ENCODE measurements around the gene AMFR. TPM values are rescaled to one million over a fixed set of nuclear protein-coding genes. Genes with fewer than 3 reads are reported as not detected.
A peak's percentile ranks its signal among the peaks of the same experiment; 100 is the strongest.
"Not testable (repeated sequence)": the region's sequence is repeated elsewhere in the genome, so short reads cannot be mapped to it uniquely, and the experiment has no call there.

The AMFR gene
- total and polyA plus RNA-seq, 4 donors, result 122 to 239 (median 129) TPM

- Histone ChIP-seq H3K27ac (ENCODE audit: low read depth, low read length) (no peak overlapping the region), H3K36me3 (ENCODE audit: control insufficient read depth, insufficient read depth, low read length) (peaks cover 24% of the 10 kb centered on the region)
- 78% methylated on average over 5 of the region's 5 CpGs for WGBS (ENCODE audit: insufficient coverage)
Measured at GRCh38 chr16:56400458-56400857, 24.9 kb downstream of the AMFR start.

GRCh38 chr16:56399486-56399885, 25.9 kb downstream of the AMFR start:
- Histone ChIP-seq H3K36me3 (ENCODE audit: control insufficient read depth, insufficient read depth, low read length) (peaks cover 22% of the 10 kb centered on the region), H3K4me3 (ENCODE audit: low read depth, low read length) (no peak overlapping the region), H3K9me3 (ENCODE audit: control insufficient read depth, insufficient read depth, low read length) (no peaks in the 10 kb centered on the region), H3K27me3 (ENCODE audit: control insufficient read depth, insufficient read depth, low read length) (no peaks in the 10 kb centered on the region), H3K4me1 (ENCODE audit: control insufficient read depth, insufficient read depth, low read length) (no peaks in the 10 kb centered on the region), H3K27ac (ENCODE audit: low read depth, low read length) (no peak overlapping the region)
- no CpG with 5 or more reads among the region's 2 CpGs for WGBS (ENCODE audit: insufficient coverage)
- peak in 2 of 6 donors; percentile 12 to 19 for DNase-seq (ENCODE audit: low read depth in 4 of 6, low spot score in 6 of 6)

More at GRCh38 chr16:56400458-56400857, 24.9 kb downstream of the AMFR start:
- no peak overlapping the region for H3K4me3 ChIP-seq (ENCODE audit: low read depth, low read length)
- no peak for DNase-seq (ENCODE audit: low read depth in 4 of 6, low spot score in 6 of 6)
- H3K9me3 ChIP-seq (ENCODE audit: control insufficient read depth, insufficient read depth, low read length), result no peaks in the 10 kb centered on the region
- H3K4me1 ChIP-seq (ENCODE audit: control insufficient read depth, insufficient read depth, low read length), result no peaks in the 10 kb centered on the region
- H3K27me3 ChIP-seq (ENCODE audit: control insufficient read depth, insufficient read depth, low read length), result no peaks in the 10 kb centered on the region

DNA sequence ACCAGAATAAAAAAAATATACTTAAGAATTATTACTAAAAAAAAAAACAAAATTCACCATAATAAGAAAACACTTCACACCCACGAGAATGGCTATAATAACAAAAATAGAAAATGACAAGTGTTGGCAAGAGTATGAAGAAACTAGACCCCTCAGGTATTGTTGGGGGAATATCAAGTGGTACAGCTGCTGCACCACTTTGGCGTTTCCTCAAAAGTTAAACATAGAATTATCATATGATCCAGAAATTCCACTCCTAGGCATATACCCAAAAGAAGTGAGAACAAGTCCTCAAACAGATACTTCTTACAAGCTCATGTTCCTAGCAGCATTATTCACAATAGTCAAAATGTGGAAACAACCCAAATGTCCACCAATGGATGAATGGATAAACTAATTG, 26.3 kb downstream of the AMFR start:
- peak in 1 of 6 donors; percentile 7 for DNase-seq (ENCODE audit: low read depth in 4 of 6, low spot score in 6 of 6)
- H3K4me1 ChIP-seq (ENCODE audit: control insufficient read depth, insufficient read depth, low read length), result no peaks in the 10 kb centered on the region
- no CpG with 5 or more reads among the region's 2 CpGs for WGBS (ENCODE audit: insufficient coverage)
- no peaks in the 10 kb centered on the region for H3K9me3 ChIP-seq (ENCODE audit: control insufficient read depth, insufficient read depth, low read length)
- H3K4me3 ChIP-seq (ENCODE audit: low read depth, low read length), result no peak overlapping the region
- peaks cover 20% of the 10 kb centered on the region for H3K36me3 ChIP-seq (ENCODE audit: control insufficient read depth, insufficient read depth, low read length)
- H3K27ac ChIP-seq (ENCODE audit: low read depth, low read length), result no peak overlapping the region
- no peaks in the 10 kb centered on the region for H3K27me3 ChIP-seq (ENCODE audit: control insufficient read depth, insufficient read depth, low read length)

GRCh38 chr16:56396724-56397123, 28.6 kb downstream of the AMFR start:
- WGBS (ENCODE audit: insufficient coverage), result no CpG with 5 or more reads among the region's 3 CpGs
- H3K4me3 ChIP-seq (ENCODE audit: low read depth, low read length); H3K9me3 ChIP-seq (ENCODE audit: control insufficient read depth, insufficient read depth, low read length); DNase-seq (ENCODE audit: low read depth in 4 of 6, low spot score in 6 of 6); H3K4me1 ChIP-seq (ENCODE audit: control insufficient read depth, insufficient read depth, low read length); H3K27ac ChIP-seq (ENCODE audit: low read depth, low read length); H3K27me3 ChIP-seq (ENCODE audit: control insufficient read depth, insufficient read depth, low read length): not testable (repeated sequence)
- peaks cover 11% of the 10 kb centered on the region for H3K36me3 ChIP-seq (ENCODE audit: control insufficient read depth, insufficient read depth, low read length)

DNA sequence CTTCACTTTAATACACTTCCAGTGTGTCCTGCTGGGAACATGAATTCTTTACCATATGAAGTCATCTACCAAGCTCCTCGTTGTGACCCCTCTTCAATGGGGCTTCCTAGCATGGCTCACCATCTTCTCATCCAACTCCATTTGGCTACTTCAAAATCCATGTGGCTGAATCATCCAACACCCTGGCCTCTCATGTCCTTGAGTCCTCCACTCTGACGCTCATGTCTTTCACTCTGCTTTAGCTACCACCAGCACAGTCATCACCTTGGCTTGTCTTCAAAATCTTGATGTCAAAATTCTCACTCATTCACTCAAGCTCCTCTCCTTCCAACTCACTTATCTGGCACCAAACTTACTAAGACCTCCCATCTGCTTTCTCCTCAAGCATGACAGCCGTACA, 35.8 kb downstream of the AMFR start:
- Histone ChIP-seq H3K4me1 (ENCODE audit: control insufficient read depth, insufficient read depth, low read length) (no peaks in the 10 kb centered on the region), H3K4me3 (ENCODE audit: low read depth, low read length) (no peak overlapping the region), H3K36me3 (ENCODE audit: control insufficient read depth, insufficient read depth, low read length) (peaks cover 31% of the 10 kb centered on the region), H3K9me3 (ENCODE audit: control insufficient read depth, insufficient read depth, low read length) (no peaks in the 10 kb centered on the region), H3K27ac (ENCODE audit: low read depth, low read length) (no peak overlapping the region), H3K27me3 (ENCODE audit: control insufficient read depth, insufficient read depth, low read length) (no peaks in the 10 kb centered on the region)
- DNase-seq (ENCODE audit: low read depth in 4 of 6, low spot score in 6 of 6), result no peak
- WGBS (ENCODE audit: insufficient coverage), result 97% methylated on average over 3 of the region's 3 CpGs

GRCh38 chr16:56388209-56388608, 37.1 kb downstream of the AMFR start:
- Histone ChIP-seq H3K4me1 (ENCODE audit: control insufficient read depth, insufficient read depth, low read length) (no peaks in the 10 kb centered on the region), H3K9me3 (ENCODE audit: control insufficient read depth, insufficient read depth, low read length) (no peaks in the 10 kb centered on the region), H3K4me3 (ENCODE audit: low read depth, low read length) (no peak overlapping the region), H3K27ac (ENCODE audit: low read depth, low read length) (no peak overlapping the region), H3K27me3 (ENCODE audit: control insufficient read depth, insufficient read depth, low read length) (no peaks in the 10 kb centered on the region), H3K36me3 (ENCODE audit: control insufficient read depth, insufficient read depth, low read length) (peaks cover 44% of the 10 kb centered on the region)
- no peak for DNase-seq (ENCODE audit: low read depth in 4 of 6, low spot score in 6 of 6)

GRCh38 chr16:56387396-56387795, 37.9 kb downstream of the AMFR start:
- Histone ChIP-seq H3K4me1 (ENCODE audit: control insufficient read depth, insufficient read depth, low read length) (no peaks in the 10 kb centered on the region), H3K9me3 (ENCODE audit: control insufficient read depth, insufficient read depth, low read length) (no peaks in the 10 kb centered on the region), H3K4me3 (ENCODE audit: low read depth, low read length) (no peak overlapping the region), H3K36me3 (ENCODE audit: control insufficient read depth, insufficient read depth, low read length) (peaks cover 48% of the 10 kb centered on the region), H3K27ac (ENCODE audit: low read depth, low read length) (no peak overlapping the region), H3K27me3 (ENCODE audit: control insufficient read depth, insufficient read depth, low read length) (no peaks in the 10 kb centered on the region)
- WGBS (ENCODE audit: insufficient coverage), result no CpG with 5 or more reads among the region's 3 CpGs
- no peak for DNase-seq (ENCODE audit: low read depth in 4 of 6, low spot score in 6 of 6)

- Histone ChIP-seq H3K27ac (ENCODE audit: low read depth, low read length) (no peak overlapping the region), H3K4me1 (ENCODE audit: control insufficient read depth, insufficient read depth, low read length) (no peaks in the 10 kb centered on the region), H3K36me3 (ENCODE audit: control insufficient read depth, insufficient read depth, low read length) (peaks cover 41% of the 10 kb centered on the region), H3K9me3 (ENCODE audit: control insufficient read depth, insufficient read depth, low read length) (no peaks in the 10 kb centered on the region), H3K27me3 (ENCODE audit: control insufficient read depth, insufficient read depth, low read length) (no peaks in the 10 kb centered on the region), H3K4me3 (ENCODE audit: low read depth, low read length) (no peak overlapping the region)
- DNase-seq (ENCODE audit: low read depth in 4 of 6, low spot score in 6 of 6), result no peak
- WGBS (ENCODE audit: insufficient coverage), result 96% methylated on average over 2 of the region's 4 CpGs
Measured at GRCh38 chr16:56384074-56384721, 41.1 kb downstream of the AMFR start.

DNA sequence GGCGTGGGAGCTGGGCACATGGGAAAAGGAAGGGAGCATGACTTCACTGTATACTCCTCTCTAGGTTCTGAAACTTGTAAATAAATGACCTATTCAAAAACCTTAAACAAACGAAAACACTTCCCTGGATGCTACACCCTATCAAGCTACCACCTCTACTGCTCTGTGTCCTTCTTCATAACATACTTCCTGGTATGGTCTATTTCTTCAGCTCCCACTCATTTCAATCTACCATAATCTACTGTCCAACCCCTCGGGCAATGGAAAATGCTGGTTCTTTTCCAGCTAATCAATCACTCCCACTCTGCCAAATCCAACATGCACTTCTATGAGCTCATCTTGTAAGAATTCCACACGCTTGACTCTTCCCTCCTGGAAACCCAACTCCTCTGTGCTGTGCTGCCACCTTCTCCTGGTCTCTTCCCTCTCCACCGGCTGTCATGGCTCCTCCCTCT, 42.4 kb downstream of the AMFR start:
- no peaks in the 10 kb centered on the region for H3K4me1 ChIP-seq (ENCODE audit: control insufficient read depth, insufficient read depth, low read length)
- H3K27me3 ChIP-seq (ENCODE audit: control insufficient read depth, insufficient read depth, low read length), result no peaks in the 10 kb centered on the region
- peaks cover 38% of the 10 kb centered on the region for H3K36me3 ChIP-seq (ENCODE audit: control insufficient read depth, insufficient read depth, low read length)
- H3K9me3 ChIP-seq (ENCODE audit: control insufficient read depth, insufficient read depth, low read length), result no peaks in the 10 kb centered on the region
- H3K27ac ChIP-seq (ENCODE audit: low read depth, low read length), result no peak overlapping the region
- DNase-seq (ENCODE audit: low read depth in 4 of 6, low spot score in 6 of 6), result no peak
- H3K4me3 ChIP-seq (ENCODE audit: low read depth, low read length), result no peak overlapping the region
- WGBS (ENCODE audit: insufficient coverage), result 91% methylated on average over 4 of the region's 5 CpGs

GRCh38 chr16:56382459-56382858, 42.9 kb downstream of the AMFR start:
- Histone ChIP-seq H3K4me3 (ENCODE audit: low read depth, low read length) (no peak overlapping the region), H3K27me3 (ENCODE audit: control insufficient read depth, insufficient read depth, low read length) (no peaks in the 10 kb centered on the region), H3K4me1 (ENCODE audit: control insufficient read depth, insufficient read depth, low read length) (no peaks in the 10 kb centered on the region), H3K9me3 (ENCODE audit: control insufficient read depth, insufficient read depth, low read length) (no peaks in the 10 kb centered on the region), H3K36me3 (ENCODE audit: control insufficient read depth, insufficient read depth, low read length) (peaks cover 38% of the 10 kb centered on the region), H3K27ac (ENCODE audit: low read depth, low read length) (no peak overlapping the region)
- DNase-seq (ENCODE audit: low read depth in 4 of 6, low spot score in 6 of 6), result no peak
- no CpG with 5 or more reads among the region's 4 CpGs for WGBS (ENCODE audit: insufficient coverage)
